DOHH2 (cell line): Measurements from ENCODE around the gene TGM2.

Experiments
- H3F3A ChIP-seq: fragments of 200-600 bp; sonication (generic), shearing (Covaris generic); 2 replicates; pipeline ENCODE4 v1.6.0; 2016; ENCODE audit warnings: antibody characterized with exemption, mild to moderate bottlenecking; ENCODE audit not compliant: control insufficient read depth, insufficient read depth
- H3K27ac ChIP-seq: fragments of 200-600 bp; sonication (generic); 2 replicates; pipeline ENCODE4 v1.5.1; 2014; ENCODE audit warnings: low read depth, mild to moderate bottlenecking, low read length, moderate library complexity
- H3K27me3 ChIP-seq: fragments of 200-600 bp; sonication (generic); 2 replicates; pipeline ENCODE4 v1.6.1; 2014; ENCODE audit warnings: mild to moderate bottlenecking, low read length, mixed read lengths; ENCODE audit not compliant: control insufficient read depth
- H3K36me3 ChIP-seq: fragments of 200-600 bp; sonication (generic); 2 replicates; pipeline ENCODE4 v1.6.1; 2014; ENCODE audit warnings: mild to moderate bottlenecking, low read length, moderate library complexity, mixed read lengths; ENCODE audit not compliant: control insufficient read depth
- H3K4me1 ChIP-seq: fragments of 200-600 bp; sonication (generic); 2 replicates; pipeline ENCODE4 v1.6.1; 2014; ENCODE audit warnings: mild to moderate bottlenecking, low read length, mixed read lengths; ENCODE audit not compliant: control insufficient read depth
- H3K4me2 ChIP-seq: fragments of 200-600 bp; sonication (generic); 2 replicates; pipeline ENCODE4 v1.6.0; 2014; ENCODE audit warnings: mild to moderate bottlenecking, low read length, moderate library complexity
- H3K4me3 ChIP-seq: fragments of 200-600 bp; sonication (generic); 2 replicates; pipeline ENCODE4 v1.5.1; 2014; ENCODE audit warnings: mild to moderate bottlenecking, low read length, mixed read lengths
- H3K79me2 ChIP-seq: fragments of 200-600 bp; sonication (generic); 2 replicates; pipeline ENCODE4 v1.6.1; 2014; ENCODE audit warnings: mild to moderate bottlenecking, low read length, mixed read lengths; ENCODE audit not compliant: control insufficient read depth
- H3K9me2 ChIP-seq: fragments of 200-600 bp; sonication (generic); replicated peaks from 2 replicates; pipeline ENCODE4 v1.6.1; 2014; ENCODE audit warnings: mild to moderate bottlenecking, low read length, mixed read lengths; ENCODE audit not compliant: control insufficient read depth
- H3K9me3 ChIP-seq: fragments of 200-600 bp; sonication (generic); 2 replicates; pipeline ENCODE4 v1.6.1; 2014; ENCODE audit warnings: antibody characterized with exemption, low read length, mixed read lengths; ENCODE audit not compliant: control insufficient read depth, insufficient read depth
- H4K20me1 ChIP-seq: fragments of 200-600 bp; sonication (generic); 2 replicates; pipeline ENCODE4 v1.6.0; 2014; ENCODE audit warnings: low read depth, mild to moderate bottlenecking, antibody characterized with exemption, low read length, moderate library complexity; ENCODE audit not compliant: control insufficient read depth, insufficient read depth
- EZH2phosphoT487 ChIP-seq: fragments of 200-600 bp; sonication (generic); IDR thresholded peaks from 2 replicates; pipeline ENCODE4 v1.6.1; 2017; ENCODE audit warnings: borderline replicate concordance, mild to moderate bottlenecking, antibody characterized with exemption, low read length, moderate library complexity, mixed read lengths
- TF ChIP-seq, protein P1 (sequence below): fragments of 200-600 bp; sonication (generic); IDR thresholded peaks from one replicate; pipeline ENCODE4 v1.5.1; 2014; ENCODE audit warnings: antibody characterized with exemption, mild to moderate bottlenecking, low read depth, low read length; ENCODE audit not compliant: poor library complexity, severe bottlenecking

TGM2 gene

DNA sequence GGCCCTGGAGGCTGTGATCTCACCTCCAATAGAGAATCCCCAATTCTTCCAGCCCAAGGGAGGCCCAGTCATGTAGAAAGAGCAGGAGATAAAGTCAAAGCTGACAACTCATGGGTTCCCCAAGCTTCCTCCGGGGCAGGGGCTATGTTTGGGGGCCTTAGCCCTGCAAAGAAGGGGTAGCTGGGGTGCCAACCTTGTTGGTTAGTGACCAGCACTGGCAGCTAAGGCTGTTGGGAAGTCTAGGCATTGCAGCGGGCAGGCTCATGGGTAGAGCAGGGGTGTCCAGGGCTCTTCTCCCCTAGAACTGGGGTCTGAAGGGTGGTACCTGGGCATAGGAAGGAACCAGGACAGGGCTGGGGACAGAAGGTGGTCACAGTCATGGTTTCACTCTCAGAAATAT is 36.4 kb downstream of the TGM2 start:
- Histone ChIP-seq H3K36me3 (no peaks in the 10 kb centered on the region), H4K20me1 (no peaks in the 10 kb centered on the region), H3K79me2 (no peaks in the 10 kb centered on the region), H3K27ac (no peak overlapping the region), H3F3A (no peaks in the 10 kb centered on the region), H3K9me2 (no peaks in the 10 kb centered on the region), H3K4me2 (no peak overlapping the region), H3K9me3 (no peaks in the 10 kb centered on the region), H3K27me3 (no peaks in the 10 kb centered on the region), H3K4me3 (no peak overlapping the region), H3K4me1 (no peaks in the 10 kb centered on the region)
- TF ChIP-seq EZH2phosphoT487, result no peak
- TF ChIP-seq, protein P1, sequence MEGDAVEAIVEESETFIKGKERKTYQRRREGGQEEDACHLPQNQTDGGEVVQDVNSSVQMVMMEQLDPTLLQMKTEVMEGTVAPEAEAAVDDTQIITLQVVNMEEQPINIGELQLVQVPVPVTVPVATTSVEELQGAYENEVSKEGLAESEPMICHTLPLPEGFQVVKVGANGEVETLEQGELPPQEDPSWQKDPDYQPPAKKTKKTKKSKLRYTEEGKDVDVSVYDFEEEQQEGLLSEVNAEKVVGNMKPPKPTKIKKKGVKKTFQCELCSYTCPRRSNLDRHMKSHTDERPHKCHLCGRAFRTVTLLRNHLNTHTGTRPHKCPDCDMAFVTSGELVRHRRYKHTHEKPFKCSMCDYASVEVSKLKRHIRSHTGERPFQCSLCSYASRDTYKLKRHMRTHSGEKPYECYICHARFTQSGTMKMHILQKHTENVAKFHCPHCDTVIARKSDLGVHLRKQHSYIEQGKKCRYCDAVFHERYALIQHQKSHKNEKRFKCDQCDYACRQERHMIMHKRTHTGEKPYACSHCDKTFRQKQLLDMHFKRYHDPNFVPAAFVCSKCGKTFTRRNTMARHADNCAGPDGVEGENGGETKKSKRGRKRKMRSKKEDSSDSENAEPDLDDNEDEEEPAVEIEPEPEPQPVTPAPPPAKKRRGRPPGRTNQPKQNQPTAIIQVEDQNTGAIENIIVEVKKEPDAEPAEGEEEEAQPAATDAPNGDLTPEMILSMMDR, result no peak

DNA sequence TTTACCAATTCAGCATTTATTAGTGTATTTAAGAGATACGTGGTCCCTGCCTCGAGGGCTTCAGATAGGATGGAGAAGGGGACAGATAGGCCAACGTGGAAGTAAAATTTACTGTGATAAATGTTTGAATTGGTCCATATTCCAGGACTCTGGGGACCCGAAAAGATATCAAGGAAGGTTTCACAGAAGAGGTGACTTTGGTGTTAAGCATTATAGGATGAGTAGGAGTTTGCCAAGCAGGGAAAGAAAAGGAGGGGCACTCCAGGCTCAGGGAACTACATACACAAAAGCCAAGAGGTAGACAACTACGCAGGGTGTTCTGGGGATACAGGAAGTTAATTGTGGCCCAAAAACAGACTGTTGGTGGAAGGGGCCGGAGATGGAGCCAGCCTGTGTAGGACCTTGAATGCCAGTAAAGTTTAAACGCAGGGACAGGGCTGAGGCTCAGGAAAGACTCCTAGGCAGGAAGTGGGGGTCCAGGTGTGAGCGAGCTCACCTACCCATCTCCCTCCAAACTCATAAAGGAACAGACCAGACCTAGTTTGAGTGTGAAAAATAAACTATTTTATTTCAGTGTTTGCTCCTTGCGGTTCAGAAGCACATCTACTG is 37.0 kb downstream of the TGM2 start:
- TF ChIP-seq, protein P1, result no peak
- no peak for TF ChIP-seq EZH2phosphoT487
- no peaks in the 10 kb centered on the region for H3K9me3 ChIP-seq
- H3K9me2 ChIP-seq, result no peaks in the 10 kb centered on the region
- no peaks in the 10 kb centered on the region for H3K27me3 ChIP-seq
- no peaks in the 10 kb centered on the region for H4K20me1 ChIP-seq
- no peak overlapping the region for H3K4me2 ChIP-seq
- H3K27ac ChIP-seq, result no peak overlapping the region
- no peaks in the 10 kb centered on the region for H3K79me2 ChIP-seq
- H3K4me1 ChIP-seq, result no peaks in the 10 kb centered on the region
- H3F3A ChIP-seq, result no peaks in the 10 kb centered on the region
- H3K4me3 ChIP-seq, result no peak overlapping the region
- no peaks in the 10 kb centered on the region for H3K36me3 ChIP-seq

DNA sequence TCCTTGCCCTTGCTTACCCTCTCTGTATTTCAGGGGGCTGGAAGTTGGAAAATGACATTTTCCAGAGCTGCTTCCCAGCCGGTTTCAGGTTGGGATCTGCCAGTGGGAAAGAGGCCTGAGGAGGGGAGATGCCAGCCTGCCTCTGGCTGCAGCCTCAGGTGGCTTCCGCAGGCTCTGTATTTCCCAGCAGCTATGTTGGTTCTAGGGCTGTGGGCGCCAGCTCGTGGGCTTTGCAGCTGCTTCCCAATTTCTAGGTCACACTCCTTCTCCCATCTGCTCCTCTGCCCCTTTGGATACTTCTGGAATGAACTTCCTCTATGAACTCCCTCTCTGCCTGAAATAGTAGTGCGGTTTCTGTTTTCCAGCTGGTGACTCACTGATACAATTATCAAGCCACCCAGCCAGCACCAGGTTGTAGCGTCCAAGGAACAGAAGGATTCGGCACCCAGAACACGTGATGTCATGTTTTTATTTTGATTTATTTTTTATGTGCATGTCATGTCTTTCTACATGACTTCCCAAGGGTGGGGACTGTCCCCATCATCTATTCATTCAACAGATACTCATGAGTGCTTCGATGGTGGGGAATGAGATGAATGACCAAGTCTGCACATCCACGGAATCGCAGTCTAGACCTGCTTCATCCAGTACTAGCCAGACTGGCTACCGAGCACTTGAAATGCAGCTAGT is 38.0 kb downstream of the TGM2 start:
- H3F3A ChIP-seq, result no peaks in the 10 kb centered on the region
- no peaks in the 10 kb centered on the region for H3K27me3 ChIP-seq
- H3K27ac ChIP-seq, result no peak overlapping the region
- no peak overlapping the region for H3K4me2 ChIP-seq
- no peaks in the 10 kb centered on the region for H3K9me2 ChIP-seq
- no peak overlapping the region for H3K4me3 ChIP-seq
- H3K9me3 ChIP-seq, result no peaks in the 10 kb centered on the region
- no peak for TF ChIP-seq EZH2phosphoT487
- TF ChIP-seq, protein P1, result no peak
- no peaks in the 10 kb centered on the region for H3K79me2 ChIP-seq
- H4K20me1 ChIP-seq, result no peaks in the 10 kb centered on the region
- no peaks in the 10 kb centered on the region for H3K4me1 ChIP-seq
- no peaks in the 10 kb centered on the region for H3K36me3 ChIP-seq
